Activated CD4-positive, alpha-beta T cell treated with anti-CD3 and anti-CD28 coated beads, Interleukin-2, amount 50 U/mL, for 1 hour (primary cell): ENCODE measurements around the gene EFHC2.

ENCODE experiments used
- DNase-seq: peaks from one replicate; pipeline ENCODE4 v3.0.0-alpha.2; 2020

The EFHC2 gene, protein sequence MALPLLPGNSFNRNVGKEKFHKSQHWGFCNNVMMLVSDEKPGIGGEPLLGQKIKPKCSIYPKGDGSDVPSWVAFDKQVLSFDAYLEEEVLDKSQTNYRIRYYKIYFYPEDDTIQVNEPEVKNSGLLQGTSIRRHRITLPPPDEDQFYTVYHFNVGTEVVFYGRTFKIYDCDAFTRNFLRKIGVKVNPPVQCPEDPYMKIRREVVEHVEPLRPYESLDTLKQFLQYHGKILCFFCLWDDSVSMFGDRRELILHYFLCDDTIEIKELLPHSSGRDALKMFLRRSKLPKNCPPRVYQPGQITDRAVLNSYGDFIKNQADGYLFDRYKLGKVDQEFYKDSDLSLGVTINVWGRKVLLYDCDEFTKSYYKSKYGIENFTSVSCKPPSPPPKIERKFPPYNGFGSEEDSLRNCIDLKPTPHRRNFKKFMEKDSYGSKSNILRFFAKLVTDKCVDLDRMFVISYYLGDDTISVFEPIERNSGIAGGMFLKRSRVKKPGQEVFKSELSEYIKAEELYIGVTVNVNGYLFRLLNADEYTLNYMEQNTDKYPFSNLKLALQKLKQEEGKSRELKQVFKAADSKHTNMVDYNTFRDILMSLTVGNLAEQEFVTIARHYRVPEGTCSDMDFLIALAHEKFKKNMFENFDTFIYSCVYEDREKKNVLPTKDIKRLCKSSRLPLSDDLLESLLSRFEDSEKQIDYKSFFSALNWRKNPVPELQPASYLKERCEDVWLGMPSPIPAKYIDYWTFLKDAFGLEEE

DNA sequence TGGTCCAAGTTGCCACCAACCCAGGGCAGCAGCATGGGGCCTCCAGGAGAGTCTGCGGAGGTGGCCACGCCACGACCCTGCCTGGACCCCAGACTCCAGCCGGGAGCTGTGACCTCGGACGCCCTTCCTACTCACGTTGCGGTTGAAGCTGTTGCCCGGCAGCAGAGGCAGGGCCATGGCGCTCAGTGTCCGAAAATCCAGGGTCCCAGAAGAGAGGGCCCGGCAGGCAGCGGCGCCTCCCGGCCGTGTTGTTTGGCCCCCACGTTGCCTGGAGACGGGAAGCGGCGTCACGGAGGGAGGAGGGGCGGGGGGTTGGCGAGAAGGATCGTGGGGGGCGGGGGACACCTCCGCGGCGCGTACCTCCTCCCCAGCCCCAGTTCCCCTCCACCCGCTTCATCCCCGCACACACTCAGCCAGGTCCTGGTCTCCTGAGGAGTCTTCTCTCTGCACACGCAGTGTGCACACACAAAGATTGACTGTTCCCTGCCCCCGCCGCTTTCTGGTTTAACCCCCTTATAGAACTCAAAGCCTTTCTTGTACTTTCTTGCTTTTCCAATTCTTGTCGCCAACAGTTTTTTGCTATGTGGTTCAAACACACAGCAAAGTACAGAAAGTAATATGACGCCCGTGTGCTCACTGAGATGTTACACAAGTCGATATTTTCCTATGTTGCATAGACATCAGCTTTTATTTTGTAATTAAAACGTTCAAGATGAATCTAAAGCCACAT is at the start of gene EFHC2:
EFHC2 (minus strand) TSS at position 261 of the 730 bp plus-strand sequence; CDS start at position 177, 84 bp downstream.
- peak; percentile 55 for DNase-seq

DNA sequence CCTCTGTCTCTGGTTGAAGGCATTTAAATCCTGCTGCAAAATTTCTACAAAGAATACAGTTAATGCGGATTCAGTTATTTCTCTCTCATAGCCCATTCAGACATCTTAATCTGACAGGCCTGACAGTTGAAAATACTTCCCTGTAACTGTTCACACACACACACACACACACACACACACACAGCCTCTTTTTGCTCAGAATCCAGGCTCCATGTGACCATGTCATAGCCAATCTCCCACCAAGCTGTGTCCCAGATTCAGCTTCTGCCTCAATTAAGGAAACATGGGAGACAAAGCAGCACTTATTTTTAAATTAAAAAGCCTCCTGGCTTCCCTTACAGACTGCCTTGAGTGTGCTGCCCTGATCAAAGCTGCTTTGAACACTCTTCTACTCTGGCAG is 49.3 kb upstream of the EFHC2 start:
- no peak for DNase-seq

DNA sequence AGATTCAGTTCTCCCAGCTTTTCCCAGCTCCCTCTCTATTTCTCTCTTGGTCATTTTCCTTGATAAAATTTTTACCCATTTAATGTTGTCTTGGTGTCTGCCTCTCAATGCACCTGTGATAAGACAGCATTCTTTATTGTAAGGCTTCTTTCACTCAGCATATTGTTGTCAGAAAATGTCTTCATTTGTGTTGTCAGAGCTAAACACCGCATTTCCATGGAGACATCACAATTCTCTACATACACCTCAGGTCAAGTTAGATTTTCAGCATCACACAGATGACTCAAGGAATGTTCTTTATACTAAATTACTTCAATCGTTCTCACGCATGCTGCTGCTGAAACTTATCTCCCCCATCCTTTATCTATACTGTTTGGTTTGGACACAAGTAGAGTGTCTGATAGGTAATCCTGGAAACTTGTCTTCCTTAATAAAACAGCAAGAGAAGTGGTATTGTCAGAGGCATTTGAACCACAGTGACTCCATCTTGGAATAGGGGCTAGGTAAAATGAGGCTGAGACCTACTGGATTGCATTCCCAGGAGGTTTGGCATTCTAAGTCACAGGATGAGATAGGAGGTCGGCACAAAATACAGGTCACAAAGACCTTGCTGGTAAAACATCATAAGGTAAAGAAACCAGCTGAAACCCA is 41.3 kb upstream of the EFHC2 start:
- no peak for DNase-seq

DNA sequence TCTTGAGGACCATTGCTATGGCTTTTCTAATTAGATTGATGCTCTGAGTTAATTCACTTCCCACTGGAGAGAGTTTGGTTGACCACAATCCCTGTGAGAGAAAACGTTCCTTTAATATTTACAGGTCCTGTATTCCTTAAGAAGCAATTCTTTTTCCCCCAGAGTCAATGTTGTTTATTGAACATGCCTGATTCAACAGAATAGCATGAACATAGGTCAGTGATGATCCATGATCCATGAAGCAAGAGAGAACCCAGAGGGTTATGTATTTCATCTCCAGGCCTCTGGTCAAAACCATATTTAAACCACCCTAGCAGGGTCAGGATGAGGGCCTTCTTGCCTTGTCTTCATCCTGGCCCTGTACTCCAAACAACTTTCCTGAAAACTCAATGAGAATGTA is 39.4 kb upstream of the EFHC2 start:
- DNase-seq, result no peak

DNA sequence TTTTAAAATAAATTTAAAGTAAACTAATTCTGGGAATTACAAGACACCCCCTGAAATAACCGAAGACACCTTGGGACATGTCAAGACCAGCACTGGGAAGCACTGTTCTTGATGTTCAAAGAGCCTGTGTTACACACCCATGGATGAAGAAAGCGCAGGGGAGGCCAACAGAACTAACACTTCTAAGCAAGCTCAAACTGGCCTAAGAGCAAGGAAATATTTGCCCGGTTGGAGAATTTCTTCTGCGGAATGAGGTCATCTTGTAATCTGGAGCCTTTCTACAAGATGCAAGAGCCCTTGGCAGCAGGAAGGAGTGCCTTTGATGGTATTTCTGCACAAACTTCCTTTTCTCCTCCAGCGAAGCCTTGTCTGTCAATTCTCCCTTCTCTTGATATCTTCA is 9.3 kb upstream of the EFHC2 start:
- no peak for DNase-seq

DNA sequence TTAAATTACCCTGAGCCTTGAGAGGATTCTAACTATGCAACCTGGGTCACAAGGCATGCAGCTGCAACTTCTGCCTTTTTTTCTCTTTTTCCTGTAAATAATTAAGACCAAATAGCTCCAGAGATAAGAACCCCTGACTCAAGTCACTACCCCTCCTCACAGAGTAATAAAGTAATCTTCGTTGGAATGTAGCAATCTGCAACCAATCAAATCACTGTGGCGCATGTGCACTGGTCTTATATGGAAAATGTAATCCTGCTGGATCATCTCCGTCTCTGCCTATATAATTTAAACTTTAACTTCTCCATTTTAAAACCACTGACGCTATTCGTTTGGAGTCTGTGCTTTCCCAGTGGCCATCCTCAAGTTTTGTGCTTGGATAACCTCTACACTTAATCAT is 6.1 kb upstream of the EFHC2 start:
- DNase-seq, result no peak

DNA sequence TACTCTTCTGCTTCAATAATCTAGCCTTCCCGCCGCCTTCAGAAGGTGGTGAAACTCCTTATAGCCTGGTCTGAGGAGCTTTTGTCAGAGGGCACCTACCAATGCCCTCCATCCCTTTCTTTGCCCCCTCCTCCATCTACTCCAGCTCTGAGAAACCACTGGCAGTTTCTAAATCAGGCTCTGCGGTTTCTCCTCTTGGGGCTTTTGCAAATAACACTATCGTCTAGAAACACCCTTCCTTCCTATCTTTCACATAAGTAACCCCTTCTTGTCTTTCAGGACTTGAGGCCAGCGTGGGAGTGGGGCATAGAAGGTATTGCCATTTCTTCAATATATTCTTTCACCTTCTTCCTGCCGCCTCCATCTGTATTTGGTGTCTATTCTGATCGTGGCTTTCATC is 1.2 kb upstream of the EFHC2 start:
- DNase-seq, result no peak

DNA sequence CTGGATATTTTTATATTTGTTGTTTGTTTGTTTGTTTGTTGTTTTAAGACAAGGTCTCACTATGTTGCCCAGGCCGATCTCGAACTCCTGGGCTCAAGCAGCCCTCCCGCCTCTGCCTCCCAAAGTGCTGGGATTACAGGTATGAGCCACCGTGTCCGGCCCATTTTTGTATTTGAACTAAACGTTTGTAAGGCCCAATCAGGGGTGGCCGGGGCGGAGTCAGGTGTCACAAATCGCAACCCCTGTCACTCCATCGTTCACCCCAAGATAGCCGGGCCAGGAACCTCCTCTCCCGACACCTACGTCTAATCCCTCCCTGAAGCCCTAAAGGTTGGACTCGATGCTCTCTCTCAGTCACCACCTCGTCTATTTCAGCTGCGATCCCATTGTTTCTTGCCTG is 722 bp upstream of the EFHC2 start:
- DNase-seq, result peak; percentile 51

DNA sequence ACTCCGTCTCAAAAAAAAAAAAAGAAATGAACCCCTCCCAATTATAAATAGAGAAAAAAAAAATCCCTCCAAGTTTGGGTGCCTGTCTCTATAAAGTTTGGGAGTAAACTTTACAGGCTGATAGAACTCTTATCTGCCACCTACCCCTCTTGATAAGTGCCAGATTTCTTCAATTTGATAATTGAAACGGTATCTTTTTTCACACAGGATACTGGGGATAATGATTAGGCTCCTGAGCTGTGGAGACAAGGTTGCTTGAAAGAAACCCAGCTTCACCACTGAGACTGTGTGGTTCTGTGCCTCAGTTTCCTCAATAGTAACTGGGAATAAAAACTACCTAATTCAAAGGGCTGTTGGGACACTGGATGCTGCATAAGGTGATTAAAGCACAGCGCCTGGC is 606 bp downstream of the EFHC2 start:
- DNase-seq, result no peak

DNA sequence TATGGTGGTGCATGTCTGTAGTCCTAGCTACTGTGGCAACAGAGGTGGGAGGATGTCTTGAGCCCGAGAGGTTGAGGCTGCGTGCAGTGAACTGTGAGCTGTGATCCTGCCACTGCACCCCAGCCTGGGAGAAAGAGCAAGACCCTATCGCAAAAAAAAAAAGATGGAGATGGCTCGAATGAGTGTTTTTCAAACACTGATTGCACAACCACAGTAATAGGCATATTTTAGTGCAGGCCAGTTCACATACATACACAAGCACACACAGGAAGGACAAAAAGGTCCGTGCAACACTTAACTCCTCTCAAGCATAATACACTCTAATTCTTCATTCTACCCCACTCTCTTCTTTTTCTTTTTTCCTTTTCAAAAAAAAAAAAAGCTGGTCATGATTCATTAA is 5.1 kb downstream of the EFHC2 start:
- DNase-seq, result no peak

DNA sequence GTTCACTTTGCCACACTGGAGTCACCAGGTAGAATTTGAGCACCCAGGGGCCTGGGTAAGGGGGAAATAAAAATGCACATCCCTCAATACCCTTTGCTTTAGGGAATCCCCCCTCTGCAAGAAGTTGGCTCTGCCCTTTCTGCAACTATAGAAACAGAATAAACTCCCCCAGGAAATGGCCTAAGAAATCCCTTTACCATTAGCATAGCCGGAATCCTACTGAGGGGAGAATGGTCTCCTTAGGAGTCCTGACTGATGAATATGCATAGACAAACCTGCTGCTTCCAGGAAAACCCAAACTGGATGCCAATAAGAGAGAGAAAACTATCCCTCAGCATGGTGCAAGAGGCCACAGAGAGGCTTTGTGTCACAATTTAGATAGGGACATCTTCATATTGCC is 11.0 kb downstream of the EFHC2 start:
- DNase-seq, result no peak

DNA sequence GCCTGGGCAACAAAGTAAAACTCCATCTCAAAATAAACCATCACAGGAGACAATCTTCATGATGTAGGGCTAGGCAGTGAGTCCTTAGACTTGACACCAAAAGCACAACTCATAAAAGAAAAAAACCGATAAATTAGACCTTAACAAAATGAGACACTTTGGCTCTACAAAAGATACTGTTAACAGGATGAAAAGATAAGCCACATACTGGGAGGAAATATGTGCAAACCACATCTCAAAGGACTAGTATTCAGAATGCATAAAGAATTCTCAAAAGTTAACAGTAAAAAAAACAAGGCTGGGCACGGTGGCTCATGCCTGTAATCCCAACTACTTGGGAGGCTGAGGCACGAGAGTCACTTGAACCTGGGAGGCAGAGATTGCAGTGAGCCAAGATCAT is 13.2 kb downstream of the EFHC2 start:
- no peak for DNase-seq

DNA sequence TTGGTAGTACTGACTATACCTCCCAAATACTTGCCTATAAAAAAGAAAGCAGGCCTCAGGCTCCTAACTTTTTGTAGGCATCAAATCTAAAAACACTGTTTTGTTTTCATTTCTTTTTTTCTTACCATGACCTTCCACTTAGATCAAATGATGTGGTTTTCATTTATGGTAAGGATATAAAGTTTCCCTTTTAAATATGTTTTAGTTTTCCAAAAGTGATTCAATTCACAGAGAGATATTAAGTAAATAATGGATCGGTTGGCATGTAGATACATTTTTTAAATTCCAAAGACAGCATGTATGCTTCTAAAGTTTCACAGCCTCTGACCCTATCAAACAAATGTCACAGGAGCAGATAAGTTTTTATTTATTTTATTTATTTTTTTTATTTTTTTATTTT is 23.9 kb downstream of the EFHC2 start:
- no peak for DNase-seq

DNA sequence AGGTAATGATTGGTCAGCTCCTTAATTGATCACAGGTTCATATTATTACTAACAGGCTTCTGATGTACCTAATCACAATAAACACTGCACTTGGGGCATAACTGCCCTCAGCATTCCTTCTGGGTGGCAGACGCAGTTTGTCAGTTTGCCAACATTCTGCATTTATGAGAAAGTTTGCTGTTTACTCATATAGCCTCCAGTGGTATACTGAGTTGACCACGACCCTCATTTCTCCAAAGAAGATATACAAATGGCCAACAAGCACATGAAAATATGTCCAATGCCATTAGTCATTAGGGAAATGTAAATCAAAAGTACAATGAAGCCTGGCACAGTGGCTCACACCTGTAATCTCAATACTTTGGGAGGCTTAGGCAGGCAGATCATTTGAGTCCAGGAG is 26.3 kb downstream of the EFHC2 start:
- DNase-seq, result no peak

DNA sequence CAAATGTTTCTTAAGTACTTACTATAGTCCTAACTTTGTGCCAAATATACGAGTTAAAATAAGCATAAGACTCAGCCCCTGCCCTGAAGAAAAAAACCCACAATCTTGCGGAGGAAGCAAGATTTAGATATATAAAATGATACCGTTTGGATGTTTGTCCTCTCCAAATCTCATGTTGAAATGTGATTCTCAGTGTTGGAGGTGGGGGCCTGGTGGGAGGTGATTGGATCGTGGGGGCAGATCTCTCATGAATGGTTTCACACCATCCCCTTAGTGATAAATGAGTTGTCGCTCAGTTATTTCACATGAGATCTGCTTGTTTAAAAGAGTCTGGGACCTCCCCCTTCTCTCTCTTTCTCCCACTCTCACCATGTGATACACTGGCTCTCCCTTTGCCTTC is 28.7 kb downstream of the EFHC2 start:
- no peak for DNase-seq

DNA sequence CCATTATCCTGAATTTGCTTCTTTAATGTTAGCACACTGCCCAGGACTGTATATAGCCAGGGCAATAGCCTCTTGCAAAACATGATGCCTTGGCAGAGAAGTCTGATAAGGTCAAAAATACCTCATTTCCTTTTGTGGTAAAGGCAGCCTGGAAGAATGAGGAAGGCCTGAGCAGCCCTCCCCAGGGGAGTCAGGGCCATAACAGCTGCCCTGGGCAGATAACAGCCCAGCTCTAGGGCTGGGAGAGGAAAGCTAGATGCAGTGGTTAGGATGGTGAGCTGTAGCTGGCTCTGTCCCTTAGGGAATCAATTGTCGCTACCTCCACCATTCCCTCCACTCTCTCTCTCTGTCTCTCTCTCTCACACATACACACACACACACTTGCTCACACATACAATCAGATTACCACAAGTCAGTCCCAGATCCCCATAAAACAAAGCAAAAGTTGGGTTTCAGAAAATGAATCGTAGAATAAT is 29.2 kb downstream of the EFHC2 start:
- DNase-seq, result no peak

DNA sequence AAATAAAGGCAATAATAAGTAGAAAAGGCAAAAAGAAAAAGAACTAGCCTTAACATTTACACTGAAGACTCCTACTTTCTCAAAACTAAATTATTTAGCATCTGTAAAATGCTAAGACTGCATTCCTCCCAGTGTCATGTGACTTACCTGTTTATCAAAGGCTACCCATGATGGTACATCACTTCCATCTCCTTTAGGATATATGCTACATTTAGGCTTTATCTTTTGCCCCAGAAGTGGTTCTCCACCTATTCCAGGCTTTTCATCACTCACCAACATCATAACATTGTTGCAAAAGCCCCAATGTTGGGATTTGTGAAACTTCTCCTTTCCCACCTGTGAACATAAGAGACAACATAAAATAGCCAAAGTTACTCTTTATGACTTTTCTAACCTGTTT is 31.1 kb downstream of the EFHC2 start:
- no peak for DNase-seq

DNA sequence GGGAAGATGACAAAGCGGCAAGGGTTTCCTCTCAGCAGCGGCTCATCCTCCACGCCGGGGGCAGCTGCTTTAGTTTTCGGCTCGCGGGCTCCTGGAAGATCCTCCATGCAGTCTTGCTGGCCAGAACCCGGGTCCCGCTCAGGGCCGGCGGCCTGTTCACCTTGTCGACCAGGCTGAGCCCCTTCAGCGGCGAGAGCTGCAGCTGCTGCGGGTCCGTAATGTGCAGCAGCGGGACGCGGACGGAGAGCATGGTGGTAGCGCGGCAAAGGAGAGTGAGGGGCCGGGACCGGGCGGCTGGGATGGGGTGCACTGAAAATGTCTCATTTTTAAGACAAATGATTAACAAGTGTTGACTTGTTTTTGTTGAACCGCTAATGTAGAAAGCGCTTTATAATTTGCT is 33.2 kb downstream of the EFHC2 start:
- no peak for DNase-seq

DNA sequence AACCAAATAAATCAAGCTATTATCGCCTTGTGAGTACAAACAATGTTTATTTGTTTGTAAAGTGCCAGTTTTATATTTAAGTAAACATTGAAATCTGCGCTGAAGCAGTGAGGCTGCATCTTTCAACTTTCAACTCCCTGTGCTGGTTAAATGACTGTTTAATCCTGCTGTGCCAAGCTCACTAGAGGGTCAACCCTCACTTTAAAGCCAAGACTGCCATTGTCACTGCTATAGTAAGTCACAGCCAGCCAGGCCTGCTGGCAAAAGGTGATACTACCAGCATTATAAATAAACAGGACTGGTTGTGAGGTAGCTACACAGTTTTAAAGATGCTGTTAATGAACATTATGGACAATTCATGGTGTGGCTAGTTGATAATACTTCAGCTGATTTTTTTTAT is 34.6 kb downstream of the EFHC2 start:
- no peak for DNase-seq

DNA sequence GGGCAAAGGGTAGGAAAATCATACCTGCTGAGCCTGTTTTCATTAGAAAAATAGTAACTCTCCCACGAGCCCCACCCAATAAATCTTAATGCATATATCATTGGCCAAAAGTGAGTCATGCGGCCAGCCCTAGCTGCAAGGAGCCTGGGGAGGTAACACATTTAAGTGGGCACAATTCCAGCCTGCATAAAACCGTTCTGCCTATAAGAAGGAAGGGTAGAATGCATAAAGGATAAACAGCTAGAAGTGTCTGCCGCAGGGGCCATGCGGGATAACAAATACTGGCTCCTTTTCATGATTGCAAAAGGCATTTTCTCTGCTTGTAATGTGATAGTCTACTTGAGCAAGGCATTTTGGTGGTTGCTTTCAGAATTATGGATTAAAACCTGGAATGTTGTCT is 37.1 kb downstream of the EFHC2 start:
- no peak for DNase-seq

DNA sequence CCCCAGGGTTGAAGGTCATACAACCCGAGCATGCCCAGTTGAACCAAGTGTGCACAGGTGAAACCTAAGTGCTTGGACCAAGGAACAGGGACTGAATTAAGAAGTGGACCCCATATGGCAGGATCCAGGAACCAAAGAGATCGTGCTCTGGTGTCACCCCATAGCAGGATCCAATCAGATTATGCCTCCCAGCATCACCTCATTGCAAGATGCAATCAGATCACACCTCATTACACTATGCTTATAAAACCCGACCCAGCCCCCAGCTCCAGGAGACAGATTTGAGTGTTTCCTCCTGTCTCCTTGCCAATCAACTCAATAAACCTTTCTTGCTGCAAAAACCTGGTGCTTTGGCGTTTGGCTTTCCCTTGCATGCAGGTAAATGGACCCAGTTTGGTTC is 37.6 kb downstream of the EFHC2 start:
- no peak for DNase-seq

DNA sequence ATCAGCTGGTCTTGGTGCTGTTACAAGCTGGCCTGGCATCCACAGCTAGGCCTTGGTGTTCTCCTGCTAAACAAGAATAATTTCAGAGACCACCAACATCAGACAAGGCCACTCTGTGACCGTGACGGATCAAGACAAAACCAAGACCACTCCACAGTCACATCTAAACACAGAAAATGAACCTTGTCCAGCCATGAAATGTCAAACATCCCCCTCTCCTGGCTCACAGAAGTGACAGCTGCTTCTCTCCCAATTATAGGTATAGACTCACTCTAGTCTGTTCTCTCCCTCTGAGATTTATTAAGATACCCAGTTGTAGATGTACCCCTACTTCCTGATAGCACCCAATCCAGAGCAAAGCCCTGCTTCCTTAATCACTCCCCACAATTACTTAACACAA is 40.4 kb downstream of the EFHC2 start:
- DNase-seq, result no peak

DNA sequence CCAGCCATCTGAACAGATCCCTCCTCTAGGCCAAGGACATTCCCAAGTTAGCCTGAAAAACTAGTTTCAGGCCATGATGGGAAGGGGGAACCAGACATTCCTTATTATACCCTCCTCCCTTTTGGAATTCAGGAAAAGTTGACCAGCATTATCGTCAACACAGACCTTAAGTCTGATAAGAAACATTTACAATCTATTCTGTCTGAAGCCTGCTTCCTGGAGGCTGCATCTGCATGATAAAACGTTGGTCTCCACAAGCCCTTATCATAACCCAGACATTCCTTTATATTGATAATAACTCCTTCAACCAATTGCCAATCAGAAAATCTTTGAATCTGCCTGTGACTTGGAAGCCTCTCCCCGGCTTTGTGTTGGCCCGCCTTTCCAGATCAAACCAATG is 44.3 kb downstream of the EFHC2 start:
- DNase-seq, result no peak
